Measurements from ENCODE around the gene SAXO1.

DNA sequence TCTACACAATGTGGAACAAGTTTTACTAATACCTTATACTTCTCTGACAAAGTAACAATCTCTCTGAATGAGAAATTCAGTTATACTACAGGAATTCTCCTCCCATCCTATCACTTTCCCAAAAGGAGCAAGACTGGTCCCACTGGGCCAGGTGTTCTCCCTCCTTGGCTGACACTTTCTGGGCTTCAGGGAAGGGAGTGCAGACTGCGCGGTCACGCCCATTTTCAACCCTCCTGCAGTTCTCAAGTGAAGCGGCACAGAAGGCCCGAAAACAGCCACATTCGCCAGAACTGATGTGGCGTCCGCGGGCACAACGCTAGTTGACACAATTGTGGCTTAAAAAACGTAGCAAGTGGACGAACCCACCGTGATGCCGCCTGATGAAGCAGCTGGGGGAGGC lies 603 bp downstream of the SAXO1 start:
- TF ChIP-seq, protein P1, sequence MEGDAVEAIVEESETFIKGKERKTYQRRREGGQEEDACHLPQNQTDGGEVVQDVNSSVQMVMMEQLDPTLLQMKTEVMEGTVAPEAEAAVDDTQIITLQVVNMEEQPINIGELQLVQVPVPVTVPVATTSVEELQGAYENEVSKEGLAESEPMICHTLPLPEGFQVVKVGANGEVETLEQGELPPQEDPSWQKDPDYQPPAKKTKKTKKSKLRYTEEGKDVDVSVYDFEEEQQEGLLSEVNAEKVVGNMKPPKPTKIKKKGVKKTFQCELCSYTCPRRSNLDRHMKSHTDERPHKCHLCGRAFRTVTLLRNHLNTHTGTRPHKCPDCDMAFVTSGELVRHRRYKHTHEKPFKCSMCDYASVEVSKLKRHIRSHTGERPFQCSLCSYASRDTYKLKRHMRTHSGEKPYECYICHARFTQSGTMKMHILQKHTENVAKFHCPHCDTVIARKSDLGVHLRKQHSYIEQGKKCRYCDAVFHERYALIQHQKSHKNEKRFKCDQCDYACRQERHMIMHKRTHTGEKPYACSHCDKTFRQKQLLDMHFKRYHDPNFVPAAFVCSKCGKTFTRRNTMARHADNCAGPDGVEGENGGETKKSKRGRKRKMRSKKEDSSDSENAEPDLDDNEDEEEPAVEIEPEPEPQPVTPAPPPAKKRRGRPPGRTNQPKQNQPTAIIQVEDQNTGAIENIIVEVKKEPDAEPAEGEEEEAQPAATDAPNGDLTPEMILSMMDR (IDR thresholded peaks at IDR 0.05 in 4 of 5, conservative IDR thresholded peaks at IDR 0.05 in 1 of 5) = no peak
- TF ChIP-seq POLR2A (IDR thresholded peaks at IDR 0.05) = no peak
